Stomach (tissue), 9 donors: ENCODE results near the gene LDB2. TPM values are rescaled to one million over a fixed set of nuclear protein-coding genes. Genes with fewer than 3 reads are reported as not detected.

ENCODE experiments used
- DNase-seq, 2 donors: peaks; one replicate each; pipeline versions ENCODE4 v3.0.0 to v3.0.0-alpha.2; 2013 to 2019
- H3K27ac ChIP-seq, 5 donors: fragments of 200-600 bp in 4 of 5; sonication (generic) in 4 of 5; one replicate each; pipeline ENCODE4 v1.5.1; 2013 to 2019; ENCODE audit warnings: mild to moderate bottlenecking in 1 of 5, moderate library complexity in 1 of 5
- H3K27me3 ChIP-seq, 3 donors: fragments of 200-600 bp; sonication (generic); one replicate each; pipeline ENCODE4 v1.5.1; 2017 to 2019; ENCODE audit warnings: mixed run types in 1 of 3
- H3K36me3 ChIP-seq, 4 donors: fragments of 200-600 bp; sonication (generic); 1 replicate in 3 of 4; 2 replicates in 1 of 4; pipeline ENCODE4 v1.5.1; 2016 to 2019
- H3K4me1 ChIP-seq, 4 donors: fragments of 200-600 bp; sonication (generic); one replicate each; pipeline ENCODE4 v1.5.1; 2016 to 2019
- H3K4me3 ChIP-seq, 4 donors: fragments of 200-600 bp; sonication (generic) in 3 of 4; one replicate each; pipeline ENCODE4 v1.5.1; 2016 to 2019; ENCODE audit warnings: mild to moderate bottlenecking in 1 of 4
- H3K9me3 ChIP-seq, 4 donors: fragments of 200-600 bp; sonication (generic); one replicate each; pipeline ENCODE4 v1.5.1; 2016 to 2019
- EP300 ChIP-seq: sonication (generic); formaldehyde crosslinking; IDR thresholded peaks from one replicate; pipeline ENCODE4 v1.6.1; 2017; ENCODE audit warnings: antibody characterized with exemption
- POLR2A ChIP-seq, 4 donors: fragments of 450-650 bp; IDR thresholded peaks; one replicate each; pipeline ENCODE4 v1.6.1; 2016; ENCODE audit warnings: antibody characterized with exemption in 4 of 4, control low read depth in 2 of 4, mild to moderate bottlenecking in 1 of 4, moderate library complexity in 1 of 4
- POLR2AphosphoS5 ChIP-seq, 3 donors: sonication (generic); formaldehyde crosslinking; IDR thresholded peaks; one replicate each; pipeline ENCODE4 v1.6.1; 2016; ENCODE audit warnings: antibody characterized with exemption in 3 of 3
- WGBS, 5 donors: extraction: QIAGEN DNeasy Blood & Tissue Kit in 3 of 5; methylation state at CpG; one replicate each; pipeline versions ENCODE4 v1.1.5 to v1.1.7; 2013 to 2018; 5-methylcytosine and 5-hydroxymethylcytosine counted together
- intact Hi-C: fragments of 100-400 bp; cut with DNase I; formaldehyde crosslinking; loops from one replicate; pipeline ENCODE4 v1.15.1; 2023; ENCODE audit warnings: low total_unique reads
- polyA plus RNA-seq, 3 donors: library from polyadenylated mRNA; stranded (reverse); fragments of 200-250 nt; gene quantifications; one replicate each; pipeline ENCODE4 v1.2.3, GENCODE V29; 2013
- total RNA-seq, 5 donors: library from RNA; depleted of rRNA; stranded (reverse); fragments of >200 nt; gene quantifications; one replicate each; pipeline versions ENCODE4 v1.1.0 to v1.2.3, GENCODE V29; 2014 to 2016
- TF ChIP-seq, protein P1 (sequence below), 7 experiments: fragments of 450-650 bp in 4 of 7; fragments of 200-600 bp in 3 of 7; sonication (generic) in 3 of 7; IDR thresholded peaks; one replicate each; pipeline ENCODE4 v1.5.1; 2016 to 2019; ENCODE audit warnings: antibody characterized with exemption in 7 of 7, control low read depth in 2 of 7, mild to moderate bottlenecking in 1 of 7
- donor health status: healthy with polysubstance abuse.
- donor health status: Bipolar disorder and iron deficiency.
- donor health status: healthy.

LDB2 gene
- total and polyA plus RNA-seq, 8 donors, result 6.2 to 63.3 (median 12.8) TPM

DNA sequence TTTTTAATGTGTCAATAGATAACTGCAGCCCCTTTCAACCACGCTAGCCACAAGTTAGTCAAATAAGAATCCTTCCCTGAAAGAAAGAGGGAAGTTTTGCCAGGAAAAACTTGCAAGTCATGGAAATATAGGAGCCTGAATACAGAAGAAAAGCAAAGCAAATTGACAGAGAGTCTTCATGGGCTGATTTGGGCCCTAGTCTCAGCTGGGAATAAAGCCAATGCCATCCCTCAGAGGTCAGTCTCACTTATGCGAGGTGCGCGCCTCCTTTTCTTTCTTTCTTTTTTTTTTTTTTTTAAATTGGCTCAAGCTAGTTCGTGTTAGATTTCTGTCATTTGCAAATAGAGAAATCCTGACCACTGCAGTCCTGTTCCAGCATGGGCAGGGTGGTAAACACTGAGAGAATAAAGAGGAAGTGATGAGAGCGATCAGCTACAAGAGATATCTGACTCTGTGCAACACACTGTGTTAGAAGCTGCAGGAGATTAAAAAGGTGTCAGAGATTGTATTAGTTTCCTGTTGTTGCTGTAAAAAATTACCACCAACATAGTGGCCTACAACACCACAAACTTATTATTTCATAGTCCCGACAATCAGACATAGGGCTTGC, 299.7 kb downstream of the LDB2 start:
- peaks cover 0 to 13% (median 4%) of the 10 kb centered on the region in 4 donors for H3K4me1 ChIP-seq
- intact Hi-C loops, result no loop called here
- DNase-seq, result no peak
- TF ChIP-seq, protein P1, sequence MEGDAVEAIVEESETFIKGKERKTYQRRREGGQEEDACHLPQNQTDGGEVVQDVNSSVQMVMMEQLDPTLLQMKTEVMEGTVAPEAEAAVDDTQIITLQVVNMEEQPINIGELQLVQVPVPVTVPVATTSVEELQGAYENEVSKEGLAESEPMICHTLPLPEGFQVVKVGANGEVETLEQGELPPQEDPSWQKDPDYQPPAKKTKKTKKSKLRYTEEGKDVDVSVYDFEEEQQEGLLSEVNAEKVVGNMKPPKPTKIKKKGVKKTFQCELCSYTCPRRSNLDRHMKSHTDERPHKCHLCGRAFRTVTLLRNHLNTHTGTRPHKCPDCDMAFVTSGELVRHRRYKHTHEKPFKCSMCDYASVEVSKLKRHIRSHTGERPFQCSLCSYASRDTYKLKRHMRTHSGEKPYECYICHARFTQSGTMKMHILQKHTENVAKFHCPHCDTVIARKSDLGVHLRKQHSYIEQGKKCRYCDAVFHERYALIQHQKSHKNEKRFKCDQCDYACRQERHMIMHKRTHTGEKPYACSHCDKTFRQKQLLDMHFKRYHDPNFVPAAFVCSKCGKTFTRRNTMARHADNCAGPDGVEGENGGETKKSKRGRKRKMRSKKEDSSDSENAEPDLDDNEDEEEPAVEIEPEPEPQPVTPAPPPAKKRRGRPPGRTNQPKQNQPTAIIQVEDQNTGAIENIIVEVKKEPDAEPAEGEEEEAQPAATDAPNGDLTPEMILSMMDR (IDR thresholded peaks at IDR 0.05), result no peak
- no peak for TF ChIP-seq EP300
- no peak for TF ChIP-seq POLR2A (IDR thresholded peaks at IDR 0.05)
- TF ChIP-seq POLR2AphosphoS5 (IDR thresholded peaks at IDR 0.05), result no peak
- no peak overlapping the region for H3K27ac ChIP-seq
- WGBS, 5 donors, result 29 to 67% (median 45%) methylated on average over 7 of the region's 7 CpGs
- no peaks in the 10 kb centered on the region for H3K27me3 ChIP-seq
- no peaks in the 10 kb centered on the region for H3K36me3 ChIP-seq
- no peak overlapping the region for H3K4me3 ChIP-seq
- no peaks in the 10 kb centered on the region for H3K9me3 ChIP-seq

DNA sequence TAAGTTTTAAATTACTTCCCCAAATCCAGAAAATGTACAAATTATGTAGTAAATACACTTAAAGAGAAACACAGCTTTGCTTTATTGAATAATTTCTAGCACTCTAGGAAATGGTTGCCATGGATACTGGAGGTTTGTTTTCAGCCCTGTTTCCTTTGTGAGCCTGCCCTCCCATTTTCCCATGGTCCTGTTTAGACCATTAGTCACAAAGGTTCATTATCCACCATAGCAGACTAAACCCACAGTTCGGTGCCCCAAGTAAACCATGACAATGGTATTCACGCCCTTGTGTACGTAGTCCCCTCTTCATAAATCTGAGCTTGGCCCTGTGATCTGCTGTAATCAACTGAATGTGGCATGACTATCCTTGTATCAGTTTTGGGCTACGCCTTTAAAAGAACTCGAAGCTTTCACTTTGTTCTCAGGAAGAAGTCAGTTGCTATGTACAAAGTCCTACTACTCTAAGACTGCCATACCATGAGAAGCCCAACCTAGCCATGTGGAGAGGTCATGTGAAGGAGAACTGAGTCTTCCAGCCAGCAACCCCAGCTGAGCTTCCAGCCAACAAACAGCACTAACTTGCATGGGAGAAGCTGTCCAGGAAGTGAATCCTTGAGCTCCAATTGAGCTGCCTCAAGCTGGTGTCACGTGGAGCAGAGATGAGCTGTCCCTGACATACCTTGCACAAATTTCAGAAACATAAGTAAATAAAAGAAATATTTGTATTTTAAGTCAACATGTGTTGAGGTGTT, 300.4 kb downstream of the LDB2 start:
- DNase-seq, result peak in 1 of 2 donors; percentile 64
- peaks cover 0 to 13% (median 4%) of the 10 kb centered on the region in 4 donors for H3K4me1 ChIP-seq
- H3K9me3 ChIP-seq, result no peaks in the 10 kb centered on the region
- H3K27ac ChIP-seq, result peak overlapping the region in 1 of 5 donors; percentile 3
- TF ChIP-seq, protein P1 (IDR thresholded peaks at IDR 0.05), result no peak
- TF ChIP-seq EP300 (no peak), POLR2AphosphoS5 (IDR thresholded peaks at IDR 0.05) (no peak), POLR2A (IDR thresholded peaks at IDR 0.05) (no peak)
- WGBS, 5 donors, result 69 to 86% (median 77%) methylated on average over 6 of the region's 6 CpGs
- no peaks in the 10 kb centered on the region for H3K27me3 ChIP-seq
- intact Hi-C loops, result no loop called here
- no peaks in the 10 kb centered on the region for H3K36me3 ChIP-seq
- H3K4me3 ChIP-seq, result no peak overlapping the region

DNA sequence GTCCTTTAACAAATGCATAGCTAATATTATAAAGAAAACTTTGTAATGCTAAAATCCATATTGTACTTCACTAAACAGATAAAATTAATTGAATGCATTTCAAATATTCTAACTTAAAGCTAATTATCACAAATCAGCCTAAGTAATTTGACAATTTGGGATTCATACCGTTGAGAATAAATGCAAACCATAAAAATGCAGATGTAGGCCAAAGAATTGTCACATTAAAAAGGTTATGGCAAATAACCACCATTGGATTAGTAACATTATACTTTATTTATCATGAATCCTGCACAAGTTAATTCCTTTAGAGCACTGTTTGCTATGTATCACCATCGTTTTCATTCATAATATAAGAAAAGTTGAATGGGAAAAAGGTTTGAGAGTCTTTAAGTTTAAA, 301.0 kb downstream of the LDB2 start:
- TF ChIP-seq POLR2AphosphoS5 (IDR thresholded peaks at IDR 0.05), result no peak
- no peak for TF ChIP-seq EP300
- TF ChIP-seq POLR2A (IDR thresholded peaks at IDR 0.05), result no peak
- TF ChIP-seq, protein P1 (IDR thresholded peaks at IDR 0.05), result no peak
- peaks cover 0 to 13% (median 4%) of the 10 kb centered on the region in 4 donors for H3K4me1 ChIP-seq
- intact Hi-C loops, result no loop called here
- no peak for DNase-seq
- H3K9me3 ChIP-seq, result no peaks in the 10 kb centered on the region
- no peaks in the 10 kb centered on the region for H3K27me3 ChIP-seq
- H3K27ac ChIP-seq, result no peak overlapping the region
- no peak overlapping the region for H3K4me3 ChIP-seq
- no peaks in the 10 kb centered on the region for H3K36me3 ChIP-seq
- WGBS, 5 donors, result 42 to 76% (median 51%) methylated on average over 2 of the region's 2 CpGs

DNA sequence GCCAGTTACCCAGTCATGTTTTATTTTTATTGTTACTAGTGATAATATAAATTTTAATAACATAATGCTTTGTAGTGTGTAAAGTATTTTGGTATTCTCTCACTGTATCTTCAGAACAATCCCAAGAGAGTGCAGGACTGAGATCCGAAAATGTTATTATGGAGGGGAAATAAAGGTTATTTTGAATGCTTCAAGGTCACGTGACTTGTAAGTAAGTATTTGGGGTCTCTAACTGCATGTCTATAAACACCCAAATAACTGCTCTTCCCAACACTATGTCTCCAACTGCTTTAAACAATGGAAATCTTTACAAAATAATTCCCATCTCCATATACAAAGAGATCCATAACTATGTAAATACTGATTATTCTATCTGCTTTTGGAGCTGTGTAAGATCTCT, 302.2 kb downstream of the LDB2 start:
- no peaks in the 10 kb centered on the region for H3K9me3 ChIP-seq
- intact Hi-C loops, result no loop called here
- 79 to 93% (median 88%) methylated on average over 2 of the region's 2 CpGs for WGBS, 5 donors
- H3K4me3 ChIP-seq, result no peak overlapping the region
- DNase-seq, result no peak
- peaks cover 0 to 13% (median 4%) of the 10 kb centered on the region in 4 donors for H3K4me1 ChIP-seq
- H3K27ac ChIP-seq, result no peak overlapping the region
- H3K27me3 ChIP-seq, result no peaks in the 10 kb centered on the region
- H3K36me3 ChIP-seq, result no peaks in the 10 kb centered on the region
- no peak for TF ChIP-seq POLR2A (IDR thresholded peaks at IDR 0.05)

DNA sequence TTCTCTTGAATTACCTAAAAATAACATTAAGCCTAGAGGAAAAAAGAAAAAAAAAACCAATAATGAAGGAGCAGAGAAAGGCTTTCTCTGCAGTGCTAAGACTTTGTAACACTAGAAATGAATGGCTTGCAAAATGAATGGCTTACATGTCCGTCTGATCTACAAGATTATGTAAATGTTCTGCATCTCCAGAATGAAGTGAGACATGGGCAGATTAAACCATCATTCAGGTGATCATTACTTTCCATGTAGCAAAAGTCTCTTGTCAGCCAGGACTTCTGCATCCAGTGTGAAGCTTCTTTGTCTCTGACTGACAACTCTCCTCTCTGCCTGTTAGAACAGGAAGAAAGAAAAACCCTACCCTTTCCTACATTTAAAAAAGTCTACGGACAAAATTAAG, 304.3 kb downstream of the LDB2 start:
- Histone ChIP-seq H3K36me3 (no peaks in the 10 kb centered on the region), H3K27me3 (no peaks in the 10 kb centered on the region), H3K9me3 (no peaks in the 10 kb centered on the region), H3K27ac (no peak overlapping the region), H3K4me1 (peaks cover 0 to 13% (median 4%) of the 10 kb centered on the region in 4 donors), H3K4me3 (no peak overlapping the region)
- DNase-seq, result no peak
- TF ChIP-seq POLR2AphosphoS5 (IDR thresholded peaks at IDR 0.05) (no peak), EP300 (no peak), POLR2A (IDR thresholded peaks at IDR 0.05) (no peak)
- TF ChIP-seq, protein P1 (IDR thresholded peaks at IDR 0.05), result no peak
- intact Hi-C loops, result no loop called here
- WGBS, 5 donors, result 84 to 87% (median 84%) methylated on average over 2 of the region's 2 CpGs
